Bronchial epithelial cell (primary cell): ENCODE results near the gene USB1. TPM values are rescaled to one million over a fixed set of nuclear protein-coding genes. Genes with fewer than 3 reads are reported as not detected.

Source experiments
- DNase-seq: peaks from one replicate; pipeline ENCODE4 v3.0.0-alpha.2; 2010; ENCODE audit warnings: low read depth
- FAIRE-seq: peaks from 2 replicates; lab custom pipeline; 2011; peaks lifted over from hg19 to GRCh38; lab: Jason Lieb, UNC
- H3K27me3 ChIP-seq: 2 replicates; pipeline ENCODE4 v1.5.1; 2011; ENCODE audit warnings: low read length; ENCODE audit not compliant: control insufficient read depth, insufficient read depth
- H3K36me3 ChIP-seq: 2 replicates; pipeline ENCODE4 v1.5.1; 2011; ENCODE audit warnings: low read length; ENCODE audit not compliant: control insufficient read depth, insufficient read depth
- H3K4me3 ChIP-seq: 2 replicates; pipeline ENCODE4 v1.5.1; 2011; ENCODE audit warnings: mild to moderate bottlenecking, low read depth, low read length, control low read depth
- total RNA-seq: library from RNA; depleted of rRNA; stranded (reverse); fragments of >200 nt; gene quantifications from 2 replicates; pipeline ENCODE4 v1.2.1, GENCODE V29; 2014
- TF ChIP-seq, protein P1 (sequence below): IDR thresholded peaks from 2 replicates; pipeline ENCODE4 v1.5.1; 2011; ENCODE audit warnings: mild to moderate bottlenecking, moderate library complexity, low read length, control low read depth, inconsistent platforms; ENCODE audit not compliant: insufficient read depth, severe bottlenecking

USB1 gene
- total RNA-seq, 1 donor from 2014 or later = 29.5 TPM

DNA sequence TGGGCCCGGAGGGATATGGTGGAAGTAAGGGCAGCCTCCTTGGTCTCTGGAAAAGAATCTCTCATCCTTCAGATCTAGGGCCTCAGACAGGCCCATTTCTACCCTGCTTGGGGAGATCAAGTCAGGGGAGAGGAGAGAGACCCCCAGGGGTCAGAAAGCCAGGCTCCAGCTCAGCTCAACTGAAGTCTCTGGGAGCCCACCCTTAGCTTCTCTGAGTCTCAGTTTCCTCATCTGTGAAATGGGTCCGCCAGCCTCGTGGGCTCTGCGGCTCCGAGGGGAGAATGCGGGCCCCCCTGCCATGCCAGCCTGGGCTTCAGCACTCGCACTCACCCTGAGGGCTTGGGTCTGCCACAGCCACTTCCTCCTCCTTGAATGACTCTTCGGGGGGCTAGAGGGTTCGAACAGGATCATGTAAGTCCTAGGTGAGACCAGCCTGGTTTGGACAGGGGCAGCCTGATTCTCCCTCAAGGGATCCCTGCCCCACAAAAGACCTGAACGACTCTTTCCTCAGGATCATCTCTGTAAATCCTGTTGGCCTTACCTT, 37.0 kb upstream of the USB1 start:
- FAIRE-seq (no peak), DNase-seq (no peak)
- TF ChIP-seq, protein P1, sequence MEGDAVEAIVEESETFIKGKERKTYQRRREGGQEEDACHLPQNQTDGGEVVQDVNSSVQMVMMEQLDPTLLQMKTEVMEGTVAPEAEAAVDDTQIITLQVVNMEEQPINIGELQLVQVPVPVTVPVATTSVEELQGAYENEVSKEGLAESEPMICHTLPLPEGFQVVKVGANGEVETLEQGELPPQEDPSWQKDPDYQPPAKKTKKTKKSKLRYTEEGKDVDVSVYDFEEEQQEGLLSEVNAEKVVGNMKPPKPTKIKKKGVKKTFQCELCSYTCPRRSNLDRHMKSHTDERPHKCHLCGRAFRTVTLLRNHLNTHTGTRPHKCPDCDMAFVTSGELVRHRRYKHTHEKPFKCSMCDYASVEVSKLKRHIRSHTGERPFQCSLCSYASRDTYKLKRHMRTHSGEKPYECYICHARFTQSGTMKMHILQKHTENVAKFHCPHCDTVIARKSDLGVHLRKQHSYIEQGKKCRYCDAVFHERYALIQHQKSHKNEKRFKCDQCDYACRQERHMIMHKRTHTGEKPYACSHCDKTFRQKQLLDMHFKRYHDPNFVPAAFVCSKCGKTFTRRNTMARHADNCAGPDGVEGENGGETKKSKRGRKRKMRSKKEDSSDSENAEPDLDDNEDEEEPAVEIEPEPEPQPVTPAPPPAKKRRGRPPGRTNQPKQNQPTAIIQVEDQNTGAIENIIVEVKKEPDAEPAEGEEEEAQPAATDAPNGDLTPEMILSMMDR = no peak
- H3K27me3 ChIP-seq = no peaks in the 10 kb centered on the region
- no peak overlapping the region for H3K4me3 ChIP-seq
- H3K36me3 ChIP-seq = no peaks in the 10 kb centered on the region

- no peak overlapping the region for H3K4me3 ChIP-seq
- TF ChIP-seq, protein P1 = no peak
- DNase-seq = peak; percentile 19
- no peaks in the 10 kb centered on the region for H3K27me3 ChIP-seq
- FAIRE-seq = no peak
- no peaks in the 10 kb centered on the region for H3K36me3 ChIP-seq
Observed at GRCh38 chr16:57966204-57966771, 34.9 kb upstream of the USB1 start.

- Histone ChIP-seq H3K4me3 (no peak overlapping the region), H3K27me3 (no peaks in the 10 kb centered on the region), H3K36me3 (no peaks in the 10 kb centered on the region)
- no peak for DNase-seq
- FAIRE-seq = no peak
- TF ChIP-seq, protein P1 = no peak
Observed at GRCh38 chr16:57966986-57967385, 34.2 kb upstream of the USB1 start.

DNA sequence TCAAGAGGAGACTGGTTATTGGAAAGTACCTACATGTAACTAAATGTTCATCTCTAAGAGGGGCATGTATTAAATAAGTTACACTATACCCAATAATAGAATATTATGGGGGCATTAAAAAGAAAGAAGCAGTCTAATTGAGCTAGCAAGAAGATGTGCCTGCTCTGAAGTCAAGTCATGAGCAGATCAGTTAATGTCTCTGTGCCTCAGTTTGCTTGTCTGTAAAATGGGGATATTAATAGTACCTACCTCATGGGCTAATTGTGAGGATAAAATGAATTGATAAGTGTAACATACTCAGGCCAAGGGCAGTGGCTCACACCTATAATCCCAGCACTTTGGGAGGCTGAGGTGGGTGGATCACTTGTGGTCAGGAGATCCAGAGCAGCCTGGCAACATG, 33.3 kb upstream of the USB1 start:
- TF ChIP-seq, protein P1 = no peak
- H3K36me3 ChIP-seq = no peaks in the 10 kb centered on the region
- H3K4me3 ChIP-seq = no peak overlapping the region
- no peak for DNase-seq
- no peak for FAIRE-seq
- no peaks in the 10 kb centered on the region for H3K27me3 ChIP-seq

DNA sequence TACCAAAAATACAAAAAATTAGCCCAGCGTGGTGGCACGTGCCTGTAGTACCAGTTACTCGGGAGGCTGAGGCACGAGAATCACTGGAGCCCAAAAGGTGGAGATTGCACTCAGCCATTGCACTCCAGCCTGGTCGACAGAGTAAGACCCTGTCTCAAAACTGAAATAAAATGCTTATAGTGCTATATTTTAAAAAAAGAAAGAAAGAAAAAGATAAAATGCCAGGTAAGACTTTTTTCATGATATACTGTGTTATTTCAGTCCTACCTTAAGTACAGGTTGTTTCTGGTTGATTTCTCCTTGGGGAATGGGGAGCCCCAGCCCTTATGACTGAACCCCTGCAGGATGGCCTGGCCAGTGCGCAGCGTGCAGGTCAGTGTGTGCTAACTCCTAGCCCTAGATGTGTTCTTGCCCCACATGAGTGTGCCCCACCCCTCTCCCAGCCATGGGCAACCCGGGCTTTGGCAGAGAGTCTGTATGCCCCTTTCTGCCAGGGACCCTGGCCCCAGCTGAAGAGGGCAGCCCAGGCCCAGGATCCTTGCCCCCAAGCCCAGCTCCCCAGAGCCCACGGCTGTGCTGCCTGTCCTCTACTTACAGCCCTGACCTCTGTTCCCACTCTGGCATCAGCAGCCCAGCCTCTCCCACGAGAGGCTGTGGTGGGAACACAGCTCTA, 31.6 kb upstream of the USB1 start:
- H3K4me3 ChIP-seq = no peak overlapping the region
- DNase-seq (no peak), FAIRE-seq (no peak)
- H3K27me3 ChIP-seq = no peaks in the 10 kb centered on the region
- TF ChIP-seq, protein P1 = no peak
- H3K36me3 ChIP-seq = no peaks in the 10 kb centered on the region
